Thoracic aorta (tissue), 2 donors: ENCODE results near the gene B9D1. TPM values are rescaled to one million over a fixed set of nuclear protein-coding genes. Genes with fewer than 3 reads are reported as not detected.

Experiments
- ATAC-seq: fragments of 150-250 bp; one replicate; pipeline ENCODE4 v1.8.0; 2017; ENCODE audit warnings: low read depth; ENCODE audit not compliant: insufficient number of reproducible peaks, low FRiP score
- DNase-seq: peaks from one replicate; pipeline ENCODE4 v3.0.0-alpha.2; 2020; ENCODE audit warnings: low spot score
- H3K27ac ChIP-seq, 2 donors: fragments of 200-600 bp; sonication (generic); 1 replicate in 1 of 2; 2 replicates in 1 of 2; pipeline ENCODE4 v1.5.1; 2016; ENCODE audit warnings: mild to moderate bottlenecking in 2 of 2, moderate library complexity in 2 of 2
- H3K27me3 ChIP-seq: fragments of 200-600 bp; sonication (generic); replicated peaks from 2 replicates; pipeline ENCODE4 v1.6.0; 2016; ENCODE audit warnings: mild to moderate bottlenecking; ENCODE audit not compliant: insufficient read depth
- H3K36me3 ChIP-seq: fragments of 200-600 bp; sonication (generic); one replicate; pipeline ENCODE4 v1.5.1; 2016
- H3K4me1 ChIP-seq, 2 donors: fragments of 200-600 bp; sonication (generic); 1 replicate in 1 of 2; 2 replicates in 1 of 2; pipeline versions ENCODE4 v1.5.1 to v1.6.0; 2016; ENCODE audit warnings: low read depth in 2 of 2, mild to moderate bottlenecking in 1 of 2; ENCODE audit not compliant: control insufficient read depth in 1 of 2
- H3K4me3 ChIP-seq: fragments of 200-600 bp; sonication (generic); 2 replicates; pipeline ENCODE4 v1.5.1; 2016; ENCODE audit warnings: mild to moderate bottlenecking
- H3K9me3 ChIP-seq: fragments of 200-600 bp; sonication (generic); 2 replicates; pipeline ENCODE4 v1.5.1; 2016
- CTCF ChIP-seq: fragments of 200-600 bp; sonication (generic); IDR thresholded peaks from one replicate; pipeline ENCODE4 v1.5.1; 2019; ENCODE audit warnings: antibody characterized with exemption
- total RNA-seq, 2 donors: library from RNA; depleted of rRNA; stranded (reverse); fragments of >200 nt; gene quantifications; one replicate each; pipeline versions ENCODE4 v1.1.0 to v1.2.3, GENCODE V29; 2016

The B9D1 gene
- total RNA-seq, 2 donors from 2014 or later = 6.3 to 33.4 TPM

DNA sequence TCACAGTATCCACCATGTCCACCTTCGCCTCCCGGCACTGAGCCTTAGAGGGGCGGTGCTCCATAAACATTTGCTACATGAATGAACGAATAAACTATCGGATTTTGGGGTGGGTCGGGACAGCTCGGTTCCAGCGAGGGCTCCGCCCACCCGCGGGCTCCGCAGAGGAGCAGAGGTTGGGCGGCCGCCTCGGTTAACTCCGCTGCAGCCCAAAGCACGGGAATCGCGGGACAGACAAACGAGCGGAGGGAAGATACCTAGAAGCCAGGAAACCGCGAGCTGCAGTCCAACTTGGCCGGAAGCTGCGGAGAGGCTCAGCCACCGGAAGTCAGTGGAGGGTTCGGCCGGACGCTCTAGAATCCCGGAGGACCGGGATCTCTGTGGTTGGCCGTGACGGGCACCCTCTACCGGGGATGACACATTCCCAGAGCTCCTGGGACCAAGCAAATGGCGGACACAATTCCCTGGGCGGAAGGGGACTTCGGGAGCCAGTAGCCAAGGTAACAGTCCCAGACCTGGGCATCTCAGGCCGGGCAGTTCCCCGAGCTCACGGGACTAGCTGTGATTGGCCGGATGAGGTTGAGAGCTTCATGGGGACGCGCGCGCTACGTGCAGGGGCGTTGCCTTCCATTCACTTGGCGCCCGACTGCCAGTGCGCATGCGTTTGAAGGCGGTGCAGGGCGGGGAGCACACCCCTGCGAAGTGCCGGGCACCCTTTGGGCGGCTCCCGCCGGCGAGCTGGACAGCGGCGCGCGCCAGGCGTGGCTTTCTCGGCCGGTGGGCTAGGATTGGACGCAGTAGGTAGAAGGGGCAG is 15.3 kb upstream of the B9D1 start:
- Histone ChIP-seq H3K4me3 (peak overlapping the region; percentile 85), H3K27ac (peak overlapping the region; percentile 93 to 95), H3K4me1 (peaks cover 11 to 41% of the 10 kb centered on the region in 2 donors), H3K36me3 (peaks cover 17% of the 10 kb centered on the region), H3K9me3 (no peaks in the 10 kb centered on the region), H3K27me3 (no peaks in the 10 kb centered on the region)
- ATAC-seq (peak; percentile 86), DNase-seq (peak; percentile 94)
- no peak for TF ChIP-seq CTCF

GRCh38 chr17:19376811-19377210 is 14.3 kb upstream of the B9D1 start:
- DNase-seq (no peak), ATAC-seq (no peak)
- peaks cover 11 to 31% of the 10 kb centered on the region in 2 donors for H3K4me1 ChIP-seq
- peak overlapping the region; percentile 93 to 95 for H3K27ac ChIP-seq
- H3K4me3 ChIP-seq = peak overlapping the region; percentile 85
- H3K9me3 ChIP-seq = no peaks in the 10 kb centered on the region
- H3K27me3 ChIP-seq = no peaks in the 10 kb centered on the region
- H3K36me3 ChIP-seq = peaks cover 15% of the 10 kb centered on the region
- TF ChIP-seq CTCF = no peak

DNA sequence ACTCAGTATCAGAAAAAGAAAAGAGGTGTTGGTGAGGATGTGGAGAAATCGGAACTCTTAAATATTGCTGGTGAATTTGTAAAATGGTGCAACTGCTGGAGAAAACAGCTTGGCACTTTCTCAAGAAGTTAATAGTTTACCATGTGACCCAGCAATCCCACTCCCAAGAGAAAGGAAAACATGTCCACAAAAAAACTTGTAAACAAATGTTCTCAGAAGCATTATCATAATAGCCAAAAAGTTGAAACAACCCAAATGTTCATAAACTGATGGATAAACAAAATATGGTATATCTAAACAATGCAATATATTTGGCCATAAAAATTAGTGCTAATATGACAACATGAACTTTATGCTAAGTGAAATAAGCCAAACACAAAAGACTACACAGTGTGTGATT is 13.2 kb upstream of the B9D1 start:
- H3K27ac ChIP-seq = no peak overlapping the region
- H3K27me3 ChIP-seq = no peaks in the 10 kb centered on the region
- H3K4me3 ChIP-seq = no peak overlapping the region
- H3K4me1 ChIP-seq = peaks cover 11 to 24% of the 10 kb centered on the region in 2 donors
- no peak for TF ChIP-seq CTCF
- H3K36me3 ChIP-seq = peaks cover 4% of the 10 kb centered on the region
- DNase-seq (no peak), ATAC-seq (no peak)
- H3K9me3 ChIP-seq = no peaks in the 10 kb centered on the region

GRCh38 chr17:19374136-19374535 is 11.6 kb upstream of the B9D1 start:
- peaks cover 5 to 10% of the 10 kb centered on the region in 2 donors for H3K4me1 ChIP-seq
- TF ChIP-seq CTCF = no peak
- no peaks in the 10 kb centered on the region for H3K36me3 ChIP-seq
- no peaks in the 10 kb centered on the region for H3K9me3 ChIP-seq
- no peaks in the 10 kb centered on the region for H3K27me3 ChIP-seq
- H3K4me3 ChIP-seq = no peak overlapping the region
- no peak for DNase-seq
- ATAC-seq = no peak
- H3K27ac ChIP-seq = no peak overlapping the region

GRCh38 chr17:19372866-19373504 is 10.5 kb upstream of the B9D1 start:
- H3K4me1 ChIP-seq = peaks cover 5 to 6% of the 10 kb centered on the region in 2 donors
- no peak for TF ChIP-seq CTCF
- no peak overlapping the region for H3K4me3 ChIP-seq
- no peak overlapping the region for H3K27ac ChIP-seq
- H3K27me3 ChIP-seq = no peaks in the 10 kb centered on the region
- DNase-seq (no peak), ATAC-seq (no peak)
- no peaks in the 10 kb centered on the region for H3K36me3 ChIP-seq
- H3K9me3 ChIP-seq = no peaks in the 10 kb centered on the region
